Measurements from ENCODE around the gene CD47. TPM values are rescaled to one million over a fixed set of nuclear protein-coding genes. Genes with fewer than 3 reads are reported as not detected.

Gene CD47
- total RNA-seq, 1 experiment from 2014 or later = 89.7 TPM

GRCh38 chr3:108065096-108065495, 25.7 kb downstream of the CD47 start:
- intact Hi-C loops (cut with micrococcal nuclease; ENCODE audit: unreplicated experiment) = no loop called here
- POLR2A ChIA-PET = no interaction called here

GRCh38 chr3:108064293-108064887, 26.4 kb downstream of the CD47 start:
- no peaks in the 10 kb centered on the region for H3K27me3 ChIP-seq (ENCODE audit: control insufficient read depth, insufficient read depth, low read length)
- H3K36me3 ChIP-seq (ENCODE audit: control insufficient read depth, insufficient read depth, low read length) = no peaks in the 10 kb centered on the region
- BruUV-seq (replicated peaks) = no TSS peak
- H3K4me3 ChIP-seq (ENCODE audit: low read depth in 2 of 2, low read length in 2 of 2) = no peak overlapping the region
- intact Hi-C loops (cut with micrococcal nuclease; ENCODE audit: unreplicated experiment) (no loop called here), in situ Hi-C loops (cut with HindIII; ENCODE audit: low pct_unique_long_range_greater_than_20kb, low sequenced_read_pairs) (no loop called here)
- no peak for TF ChIP-seq SIN3A (IDR thresholded peaks at IDR 0.05; ENCODE audit: borderline replicate concordance, insufficient read depth, low read depth, low read length)
- TF ChIP-seq REST (IDR thresholded peaks at IDR 0.05; ENCODE audit: insufficient read depth in 1 of 2, low read depth in 2 of 2, low read length in 1 of 2) = no peak
- no peak for TF ChIP-seq POLR2AphosphoS5 (IDR thresholded peaks at IDR 0.05; ENCODE audit: low read depth, low read length)
- no peak for TF ChIP-seq CTCF (IDR thresholded peaks at IDR 0.05)
- no peaks in the 10 kb centered on the region for H3K9me3 ChIP-seq (ENCODE audit: control insufficient read depth, insufficient read depth, low read depth, low read length)
- ChIA-PET CTCF (no interaction called here), POLR2A (no interaction called here)
- no peaks in the 10 kb centered on the region for H3K4me1 ChIP-seq (ENCODE audit: control insufficient read depth, insufficient read depth, low read length)
- ATAC-seq = no peak
- DNase-seq (ENCODE audit: low read depth, low spot score) = no peak
- no peak overlapping the region for H3K27ac ChIP-seq (ENCODE audit: low read length)

More at GRCh38 chr3:108065096-108065495, 25.7 kb downstream of the CD47 start:
- H3K4me3 ChIP-seq (ENCODE audit: low read depth in 2 of 2, low read length in 2 of 2) = no peak overlapping the region
- H3K27me3 ChIP-seq (ENCODE audit: control insufficient read depth, insufficient read depth, low read length) = no peaks in the 10 kb centered on the region
- TF ChIP-seq SIN3A (IDR thresholded peaks at IDR 0.05; ENCODE audit: borderline replicate concordance, insufficient read depth, low read depth, low read length) (no peak), POLR2AphosphoS5 (IDR thresholded peaks at IDR 0.05; ENCODE audit: low read depth, low read length) (no peak), CTCF (IDR thresholded peaks at IDR 0.05) (no peak), REST (IDR thresholded peaks at IDR 0.05; ENCODE audit: insufficient read depth in 1 of 2, low read depth in 2 of 2, low read length in 1 of 2) (no peak), TCF7L2 (IDR thresholded peaks at IDR 0.05; ENCODE audit: low read depth, low read length) (no peak)
- in situ Hi-C loops (cut with HindIII; ENCODE audit: low pct_unique_long_range_greater_than_20kb, low sequenced_read_pairs) = no loop called here
- CTCF ChIA-PET = no interaction called here
- DNase-seq (ENCODE audit: low read depth, low spot score) = no peak
- no TSS peak for BruUV-seq (replicated peaks)
- H3K36me3 ChIP-seq (ENCODE audit: control insufficient read depth, insufficient read depth, low read length) = no peaks in the 10 kb centered on the region
- no peaks in the 10 kb centered on the region for H3K4me1 ChIP-seq (ENCODE audit: control insufficient read depth, insufficient read depth, low read length)
- no peak for ATAC-seq
- no peak overlapping the region for H3K27ac ChIP-seq (ENCODE audit: low read length)
- no peaks in the 10 kb centered on the region for H3K9me3 ChIP-seq (ENCODE audit: control insufficient read depth, insufficient read depth, low read depth, low read length)

Data from Panc1 (cell line).